Measurements from ENCODE around the gene COL9A3.

Gene COL9A3

GRCh38 chr20:62825986-62826645 is 9.3 kb downstream of the COL9A3 start:
- FAIRE-seq: no peak

- no peak for FAIRE-seq
Measured at GRCh38 chr20:62826646-62827310, 9.9 kb downstream of the COL9A3 start.

- no peak for FAIRE-seq
Measured at GRCh38 chr20:62827311-62828038, 10.6 kb downstream of the COL9A3 start.

- FAIRE-seq: no peak
Measured at GRCh38 chr20:62828051-62828450, 11.2 kb downstream of the COL9A3 start.

GRCh38 chr20:62828511-62829230 is 11.8 kb downstream of the COL9A3 start:
- no peak for FAIRE-seq

GRCh38 chr20:62829231-62830230 is 12.7 kb downstream of the COL9A3 start:
- FAIRE-seq: no peak

GRCh38 chr20:62830251-62830650 is 13.4 kb downstream of the COL9A3 start:
- no peak for FAIRE-seq

GRCh38 chr20:62830821-62831220 is 14.0 kb downstream of the COL9A3 start:
- FAIRE-seq: no peak

- no peak for FAIRE-seq
Measured at GRCh38 chr20:62831361-62831788, 14.5 kb downstream of the COL9A3 start.

GRCh38 chr20:62831854-62832211 is 15.0 kb downstream of the COL9A3 start:
- no peak for FAIRE-seq

- no peak for FAIRE-seq
Measured at GRCh38 chr20:62832212-62832922, 15.5 kb downstream of the COL9A3 start.

GRCh38 chr20:62832951-62833391 is 16.1 kb downstream of the COL9A3 start:
- no peak for FAIRE-seq

- no peak for FAIRE-seq
Measured at GRCh38 chr20:62834967-62835730, 18.3 kb downstream of the COL9A3 start.

- no peak for FAIRE-seq
Measured at GRCh38 chr20:62835931-62836861, 19.3 kb downstream of the COL9A3 start.

- no peak for FAIRE-seq
Measured at GRCh38 chr20:62836967-62837490, 20.2 kb downstream of the COL9A3 start.

- FAIRE-seq: no peak
Measured at GRCh38 chr20:62837790-62838127, 20.9 kb downstream of the COL9A3 start.

GRCh38 chr20:62838128-62838891 is 21.5 kb downstream of the COL9A3 start:
- FAIRE-seq: no peak

- FAIRE-seq: no peak
Measured at GRCh38 chr20:62839261-62839660, 22.4 kb downstream of the COL9A3 start.

All from G401.6 (cell line).